ENCODE data around the gene TMEM245. TPM values are rescaled to one million over a fixed set of nuclear protein-coding genes. Genes with fewer than 3 reads are reported as not detected.

TMEM245 gene
- total RNA-seq, 1 experiment from 2014 or later: 60.3 TPM

GRCh38 chr9:109086221-109086620 is 33.5 kb downstream of the TMEM245 start:
- Histone ChIP-seq H2AFZ (no peak overlapping the region), H4K20me1 (ENCODE audit: insufficient read depth) (no peaks in the 10 kb centered on the region), H3K9me3 (ENCODE audit: insufficient read depth, low read depth) (no peaks in the 10 kb centered on the region), H3K4me1 (replicated peaks; ENCODE audit: insufficient read depth) (peaks cover 23% of the 10 kb centered on the region), H3K9me2 (ENCODE audit: insufficient read depth) (no peaks in the 10 kb centered on the region), H3K27ac (peak overlapping the region; percentile 82), H3K4me3 (0 out of 2 replicates have a peak overlapping the region, but pooled peaks have one; percentile 0), H3K36me3 (ENCODE audit: low read depth) (peaks cover 60% of the 10 kb centered on the region), H3F3A (ENCODE audit: insufficient read depth, low read depth) (peaks cover 26% of the 10 kb centered on the region; the same call in 1 of the 2 replicates), H3K4me2 (peak overlapping the region; percentile 38; the same call in 1 of the 2 replicates), H3K27me3 (ENCODE audit: insufficient read depth, low read depth) (no peaks in the 10 kb centered on the region), H3K79me2 (ENCODE audit: low read depth) (peaks cover 66% of the 10 kb centered on the region)
- TF ChIP-seq EZH2 (IDR thresholded peaks at IDR 0.05; ENCODE audit: low read depth) (no peak), CTCF (conservative IDR thresholded peaks at IDR 0.05) (no peak)
- intact Hi-C loops (cut with micrococcal nuclease; ENCODE audit: unreplicated experiment): no loop called here
- no TSS peak for BruUV-seq (replicated peaks)
- ChIA-PET CTCF (no interaction called here), POLR2A (ENCODE audit: unreplicated experiment) (interaction anchor here (0.6 kb wide), 1 partner anchor 1800 kb away, joined by 6 read pairs; no protein-coding TSS in a partner anchor)
- peak in 1 of 2 experiments; percentile 56 for DNase-seq

GRCh38 chr9:109085510-109085909 is 34.2 kb downstream of the TMEM245 start:
- Histone ChIP-seq H2AFZ (no peak overlapping the region), H4K20me1 (ENCODE audit: insufficient read depth) (no peaks in the 10 kb centered on the region), H3K4me1 (replicated peaks; ENCODE audit: insufficient read depth) (peaks cover 23% of the 10 kb centered on the region), H3K4me2 (peak overlapping the region; percentile 38; the same call in 1 of the 2 replicates), H3K27me3 (ENCODE audit: insufficient read depth, low read depth) (no peaks in the 10 kb centered on the region), H3F3A (ENCODE audit: insufficient read depth, low read depth) (peaks cover 26% of the 10 kb centered on the region; the same call in 1 of the 2 replicates), H3K9me3 (ENCODE audit: insufficient read depth, low read depth) (no peaks in the 10 kb centered on the region), H3K4me3 (0 out of 2 replicates have a peak overlapping the region, but pooled peaks have one; percentile 0), H3K36me3 (ENCODE audit: low read depth) (peaks cover 61% of the 10 kb centered on the region), H3K9me2 (ENCODE audit: insufficient read depth) (no peaks in the 10 kb centered on the region), H3K79me2 (ENCODE audit: low read depth) (peaks cover 64% of the 10 kb centered on the region), H3K27ac (peak overlapping the region; percentile 82)
- peak in 1 of 2 experiments; percentile 75 for DNase-seq
- ChIA-PET CTCF (no interaction called here), POLR2A (ENCODE audit: unreplicated experiment) (no interaction called here)
- TF ChIP-seq CTCF (conservative IDR thresholded peaks at IDR 0.05): no peak
- no peak for TF ChIP-seq EZH2 (IDR thresholded peaks at IDR 0.05; ENCODE audit: low read depth)
- intact Hi-C loops (cut with micrococcal nuclease; ENCODE audit: unreplicated experiment): no loop called here
- no TSS peak for BruUV-seq (replicated peaks)

GRCh38 chr9:109083813-109084405 is 35.8 kb downstream of the TMEM245 start:
- DNase-seq: no peak
- TF ChIP-seq CTCF (conservative IDR thresholded peaks at IDR 0.05) (no peak), EZH2 (IDR thresholded peaks at IDR 0.05; ENCODE audit: low read depth) (no peak)
- intact Hi-C loops (cut with micrococcal nuclease; ENCODE audit: unreplicated experiment): no loop called here
- ChIA-PET POLR2A (ENCODE audit: unreplicated experiment) (no interaction called here), CTCF (interaction anchor here (0.7 kb wide), 1 partner anchor 16 kb away, joined by 4 read pairs; no protein-coding TSS in a partner anchor)
- Histone ChIP-seq H3K9me3 (ENCODE audit: insufficient read depth, low read depth) (no peaks in the 10 kb centered on the region), H3F3A (ENCODE audit: insufficient read depth, low read depth) (peaks cover 31% of the 10 kb centered on the region; the same call in 1 of the 2 replicates), H3K27me3 (ENCODE audit: insufficient read depth, low read depth) (no peaks in the 10 kb centered on the region), H3K27ac (no peak overlapping the region), H3K4me1 (replicated peaks; ENCODE audit: insufficient read depth) (peaks cover 23% of the 10 kb centered on the region), H3K4me2 (no peak overlapping the region), H3K4me3 (no peak overlapping the region), H3K9me2 (ENCODE audit: insufficient read depth) (no peaks in the 10 kb centered on the region), H4K20me1 (ENCODE audit: insufficient read depth) (no peaks in the 10 kb centered on the region), H3K36me3 (ENCODE audit: low read depth) (peaks cover 64% of the 10 kb centered on the region), H3K79me2 (ENCODE audit: low read depth) (peaks cover 57% of the 10 kb centered on the region), H2AFZ (no peak overlapping the region)
- BruUV-seq (replicated peaks): no TSS peak

All from PC-9 (cell line).